ENCODE results near the gene HTRA2. TPM values are rescaled to one million over a fixed set of nuclear protein-coding genes. Genes with fewer than 3 reads are reported as not detected.

HTRA2 gene
- total and polyA plus RNA-seq, 9 of the 15 experiments (the other 6 are each of a cell fraction or from before 2014, with no cell fraction given): 54.2 to 71.2 (median 65.8) TPM

DNA sequence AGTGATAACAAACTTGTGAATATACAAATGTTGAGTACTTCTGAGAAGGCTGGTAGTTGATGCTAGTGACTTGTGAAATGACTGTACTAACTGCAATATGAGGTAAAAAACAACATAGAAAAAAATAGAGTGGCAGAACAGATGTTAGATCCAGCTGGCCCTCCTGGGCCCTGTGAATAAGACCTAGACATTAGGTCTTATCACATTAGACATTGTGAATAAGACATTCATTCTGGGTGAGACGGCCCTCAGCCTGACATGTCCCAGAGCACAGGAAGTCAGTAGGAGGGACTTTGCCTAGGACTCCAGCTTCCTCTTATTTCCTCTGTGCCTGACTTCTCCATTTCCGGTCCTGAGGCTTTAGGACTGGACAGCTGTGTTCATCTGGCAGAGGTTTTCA, 47.7 kb downstream of the HTRA2 start (continued):
- TF ChIP-seq, protein P1, sequence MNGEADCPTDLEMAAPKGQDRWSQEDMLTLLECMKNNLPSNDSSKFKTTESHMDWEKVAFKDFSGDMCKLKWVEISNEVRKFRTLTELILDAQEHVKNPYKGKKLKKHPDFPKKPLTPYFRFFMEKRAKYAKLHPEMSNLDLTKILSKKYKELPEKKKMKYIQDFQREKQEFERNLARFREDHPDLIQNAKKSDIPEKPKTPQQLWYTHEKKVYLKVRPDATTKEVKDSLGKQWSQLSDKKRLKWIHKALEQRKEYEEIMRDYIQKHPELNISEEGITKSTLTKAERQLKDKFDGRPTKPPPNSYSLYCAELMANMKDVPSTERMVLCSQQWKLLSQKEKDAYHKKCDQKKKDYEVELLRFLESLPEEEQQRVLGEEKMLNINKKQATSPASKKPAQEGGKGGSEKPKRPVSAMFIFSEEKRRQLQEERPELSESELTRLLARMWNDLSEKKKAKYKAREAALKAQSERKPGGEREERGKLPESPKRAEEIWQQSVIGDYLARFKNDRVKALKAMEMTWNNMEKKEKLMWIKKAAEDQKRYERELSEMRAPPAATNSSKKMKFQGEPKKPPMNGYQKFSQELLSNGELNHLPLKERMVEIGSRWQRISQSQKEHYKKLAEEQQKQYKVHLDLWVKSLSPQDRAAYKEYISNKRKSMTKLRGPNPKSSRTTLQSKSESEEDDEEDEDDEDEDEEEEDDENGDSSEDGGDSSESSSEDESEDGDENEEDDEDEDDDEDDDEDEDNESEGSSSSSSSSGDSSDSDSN (IDR thresholded peaks at IDR 0.05; ENCODE audit: borderline replicate concordance in 1 of 2, low read depth in 2 of 2, low read length in 2 of 2): no peak
- TF ChIP-seq BDP1 (IDR thresholded peaks at IDR 0.05; ENCODE audit: insufficient read depth, insufficient read length) (no peak), PML (IDR thresholded peaks at IDR 0.05; ENCODE audit: low read length) (no peak), SPI1 (IDR thresholded peaks at IDR 0.05; ENCODE audit: borderline replicate concordance, low read depth, low read length) (peak; percentile 82), RNF2 (IDR thresholded peaks at IDR 0.05) (no peak), ZNF232 (CRISPR knock-in tag; IDR thresholded peaks at IDR 0.05) (no peak), HNRNPK (IDR thresholded peaks at IDR 0.05; ENCODE audit: low read depth, low read length, poor library complexity, severe bottlenecking) (no peak), RBM39 (optimal IDR thresholded peaks at IDR 0.05; ENCODE audit: low read depth, low read length) (no peak), NR2C1 (IDR thresholded peaks at IDR 0.05) (no peak), NR2C1 (tag; IDR thresholded peaks at IDR 0.05) (no peak), TBL1XR1 (IDR thresholded peaks at IDR 0.05; ENCODE audit: low read length in 2 of 2) (no peak), DIDO1 (tag; IDR thresholded peaks at IDR 0.05; ENCODE audit: low read depth) (no peak), DDX20 (tag; IDR thresholded peaks at IDR 0.05; ENCODE audit: low read depth) (no peak), EP300 (IDR thresholded peaks at IDR 0.05; ENCODE audit: low read length) (no peak), GATAD2B (IDR thresholded peaks at IDR 0.05; ENCODE audit: borderline replicate concordance) (no peak)
- TF ChIP-seq, protein P2, sequence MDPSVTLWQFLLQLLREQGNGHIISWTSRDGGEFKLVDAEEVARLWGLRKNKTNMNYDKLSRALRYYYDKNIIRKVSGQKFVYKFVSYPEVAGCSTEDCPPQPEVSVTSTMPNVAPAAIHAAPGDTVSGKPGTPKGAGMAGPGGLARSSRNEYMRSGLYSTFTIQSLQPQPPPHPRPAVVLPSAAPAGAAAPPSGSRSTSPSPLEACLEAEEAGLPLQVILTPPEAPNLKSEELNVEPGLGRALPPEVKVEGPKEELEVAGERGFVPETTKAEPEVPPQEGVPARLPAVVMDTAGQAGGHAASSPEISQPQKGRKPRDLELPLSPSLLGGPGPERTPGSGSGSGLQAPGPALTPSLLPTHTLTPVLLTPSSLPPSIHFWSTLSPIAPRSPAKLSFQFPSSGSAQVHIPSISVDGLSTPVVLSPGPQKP (CRISPR knock-in tag; IDR thresholded peaks at IDR 0.05): no peak
- TF ChIP-seq, protein P3, sequence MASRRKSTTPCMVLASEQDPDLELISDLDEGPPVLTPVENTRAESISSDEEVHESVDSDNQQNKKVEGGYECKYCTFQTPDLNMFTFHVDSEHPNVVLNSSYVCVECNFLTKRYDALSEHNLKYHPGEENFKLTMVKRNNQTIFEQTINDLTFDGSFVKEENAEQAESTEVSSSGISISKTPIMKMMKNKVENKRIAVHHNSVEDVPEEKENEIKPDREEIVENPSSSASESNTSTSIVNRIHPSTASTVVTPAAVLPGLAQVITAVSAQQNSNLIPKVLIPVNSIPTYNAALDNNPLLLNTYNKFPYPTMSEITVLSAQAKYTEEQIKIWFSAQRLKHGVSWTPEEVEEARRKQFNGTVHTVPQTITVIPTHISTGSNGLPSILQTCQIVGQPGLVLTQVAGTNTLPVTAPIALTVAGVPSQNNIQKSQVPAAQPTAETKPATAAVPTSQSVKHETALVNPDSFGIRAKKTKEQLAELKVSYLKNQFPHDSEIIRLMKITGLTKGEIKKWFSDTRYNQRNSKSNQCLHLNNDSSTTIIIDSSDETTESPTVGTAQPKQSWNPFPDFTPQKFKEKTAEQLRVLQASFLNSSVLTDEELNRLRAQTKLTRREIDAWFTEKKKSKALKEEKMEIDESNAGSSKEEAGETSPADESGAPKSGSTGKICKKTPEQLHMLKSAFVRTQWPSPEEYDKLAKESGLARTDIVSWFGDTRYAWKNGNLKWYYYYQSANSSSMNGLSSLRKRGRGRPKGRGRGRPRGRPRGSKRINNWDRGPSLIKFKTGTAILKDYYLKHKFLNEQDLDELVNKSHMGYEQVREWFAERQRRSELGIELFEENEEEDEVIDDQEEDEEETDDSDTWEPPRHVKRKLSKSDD (conservative IDR thresholded peaks at IDR 0.05; ENCODE audit: low read length): no peak

Measured in K562 (cell line).